OCI-LY1 (cell line): ENCODE data around the gene ADGRL2.

Experiments used
- H2AFZ ChIP-seq: fragments of 200-600 bp; sonication (generic), shearing (Covaris generic); 2 replicates; pipeline ENCODE4 v1.6.0; 2014; ENCODE audit warnings: antibody characterized with exemption, mild to moderate bottlenecking, low read length
- H3F3A ChIP-seq: fragments of 200-600 bp; sonication (generic), shearing (Covaris generic); 2 replicates; pipeline ENCODE4 v1.6.0; 2014; ENCODE audit warnings: mild to moderate bottlenecking, antibody characterized with exemption, low read length, moderate library complexity; ENCODE audit not compliant: insufficient read depth
- H3K27ac ChIP-seq: fragments of 200-600 bp; sonication (generic); 2 replicates; pipeline ENCODE4 v1.5.1; 2014; ENCODE audit warnings: low read length, mixed run types, mild to moderate bottlenecking, low read depth; ENCODE audit not compliant: poor library complexity, severe bottlenecking
- H3K27me3 ChIP-seq: fragments of 200-600 bp; sonication (generic); 2 replicates; pipeline ENCODE4 v1.6.0; 2014; ENCODE audit warnings: antibody characterized with exemption, mild to moderate bottlenecking, low read length, moderate library complexity; ENCODE audit not compliant: insufficient read depth
- H3K36me3 ChIP-seq: fragments of 200-600 bp; sonication (generic); 2 replicates; pipeline ENCODE4 v1.6.1; 2014; ENCODE audit warnings: mild to moderate bottlenecking, antibody characterized with exemption, low read length, moderate library complexity, mixed read lengths; ENCODE audit not compliant: insufficient read depth
- H3K4me1 ChIP-seq: fragments of 200-600 bp; sonication (generic); 2 replicates; pipeline ENCODE4 v1.5.1; 2014; ENCODE audit warnings: mild to moderate bottlenecking, low read length, moderate library complexity; ENCODE audit not compliant: insufficient read depth, severe bottlenecking
- H3K4me2 ChIP-seq: fragments of 200-600 bp; sonication (generic), shearing (Covaris generic); 2 replicates; pipeline ENCODE4 v1.6.1; 2014; ENCODE audit warnings: low read length
- H3K4me3 ChIP-seq: fragments of 200-600 bp; sonication (generic); 2 replicates; pipeline ENCODE4 v1.5.1; 2014; ENCODE audit warnings: low read length, low read depth, mild to moderate bottlenecking, mixed read lengths; ENCODE audit not compliant: poor library complexity, severe bottlenecking
- H3K79me2 ChIP-seq: fragments of 200-600 bp; shearing (Covaris generic); 2 replicates; pipeline ENCODE4 v1.6.1; 2016; ENCODE audit warnings: mixed run types, low read length, mixed read lengths; ENCODE audit not compliant: insufficient read depth
- H3K9ac ChIP-seq: fragments of 200-600 bp; sonication (generic), shearing (Covaris generic); 2 replicates; pipeline ENCODE4 v1.6.1; 2014; ENCODE audit warnings: mild to moderate bottlenecking, low read length, mixed read lengths
- H3K9me2 ChIP-seq: fragments of 200-600 bp; sonication (generic), shearing (Covaris generic); 2 replicates; pipeline ENCODE4 v1.6.1; 2014; ENCODE audit warnings: low read depth, mild to moderate bottlenecking, low read length, mixed read lengths
- H3K9me3 ChIP-seq: fragments of 200-600 bp; shearing (Covaris generic); 2 replicates; pipeline ENCODE4 v1.6.1; 2014; ENCODE audit warnings: low read length, mixed read lengths
- H4K20me1 ChIP-seq: fragments of 200-600 bp; sonication (generic), shearing (Covaris generic); 2 replicates; pipeline ENCODE4 v1.6.0; 2016; ENCODE audit warnings: mild to moderate bottlenecking, low read length; ENCODE audit not compliant: insufficient read depth
- CTCF ChIP-seq: fragments of 200-600 bp; sonication (generic), shearing (Covaris generic); IDR thresholded peaks from 2 replicates; pipeline ENCODE4 v1.5.1; 2017; ENCODE audit warnings: mild to moderate bottlenecking, antibody characterized with exemption, low read length, moderate library complexity, mixed read lengths
- EZH2 ChIP-seq: fragments of 200-600 bp; sonication (generic), shearing (Covaris generic); IDR thresholded peaks from 2 replicates; pipeline ENCODE4 v1.8.0; 2017; ENCODE audit warnings: borderline replicate concordance, mixed run types, mild to moderate bottlenecking, antibody characterized with exemption, low read length, moderate library complexity, mixed read lengths

The ADGRL2 gene

GRCh38 chr1:81781749-81782148 lies 19.0 kb upstream of the ADGRL2 start:
- Histone ChIP-seq H3K9ac (no peak overlapping the region), H3K27me3 (no peaks in the 10 kb centered on the region), H4K20me1 (no peaks in the 10 kb centered on the region), H3K27ac (no peak overlapping the region), H3K4me3 (no peak overlapping the region), H3K4me1 (no peaks in the 10 kb centered on the region), H3K79me2 (no peaks in the 10 kb centered on the region), H3K9me3 (no peaks in the 10 kb centered on the region), H3K36me3 (no peaks in the 10 kb centered on the region), H3K4me2 (no peak overlapping the region), H2AFZ (no peak overlapping the region), H3F3A (no peaks in the 10 kb centered on the region), H3K9me2 (no peaks in the 10 kb centered on the region)
- TF ChIP-seq CTCF (no peak), EZH2 (no peak)

GRCh38 chr1:81792184-81792583 lies 8.6 kb upstream of the ADGRL2 start:
- H3K27me3 ChIP-seq = no peaks in the 10 kb centered on the region
- H4K20me1 ChIP-seq = no peaks in the 10 kb centered on the region
- H3K4me1 ChIP-seq = no peaks in the 10 kb centered on the region
- H3K9me3 ChIP-seq = no peaks in the 10 kb centered on the region
- no peak overlapping the region for H2AFZ ChIP-seq
- no peaks in the 10 kb centered on the region for H3K79me2 ChIP-seq
- H3F3A ChIP-seq = no peaks in the 10 kb centered on the region
- H3K36me3 ChIP-seq = no peaks in the 10 kb centered on the region
- no peak overlapping the region for H3K4me2 ChIP-seq
- H3K4me3 ChIP-seq = no peak overlapping the region
- no peak overlapping the region for H3K27ac ChIP-seq
- no peak overlapping the region for H3K9ac ChIP-seq
- TF ChIP-seq CTCF (no peak), EZH2 (no peak)
- no peaks in the 10 kb centered on the region for H3K9me2 ChIP-seq

- Histone ChIP-seq H3K9me2 (no peaks in the 10 kb centered on the region), H4K20me1 (no peaks in the 10 kb centered on the region), H3K9ac (no peak overlapping the region), H2AFZ (no peak overlapping the region), H3K4me2 (no peak overlapping the region), H3K36me3 (no peaks in the 10 kb centered on the region), H3K4me1 (no peaks in the 10 kb centered on the region), H3F3A (no peaks in the 10 kb centered on the region), H3K9me3 (no peaks in the 10 kb centered on the region), H3K79me2 (no peaks in the 10 kb centered on the region), H3K4me3 (no peak overlapping the region), H3K27me3 (no peaks in the 10 kb centered on the region), H3K27ac (no peak overlapping the region)
- TF ChIP-seq EZH2 = no peak
- TF ChIP-seq CTCF = no peak
These were observed 3.0 kb upstream of the ADGRL2 start for GRCh38 chr1:81797701-81798100.
